GM12801 (cell line): ENCODE results near the gene HSH2D.

Experiments used
- CTCF ChIP-seq: IDR thresholded peaks from one replicate; pipeline ENCODE4 v1.5.1; 2011; ENCODE audit warnings: control low read depth; ENCODE audit not compliant: insufficient read length; ENCODE audit errors: extremely low read depth

Gene HSH2D

GRCh38 chr19:16200038-16201010, 56.8 kb downstream of the HSH2D start:
- TF ChIP-seq CTCF = no peak

- TF ChIP-seq CTCF = no peak
These were observed 57.5 kb downstream of the HSH2D start for GRCh38 chr19:16201011-16201391.

- TF ChIP-seq CTCF = no peak
These were observed 59.1 kb downstream of the HSH2D start for GRCh38 chr19:16202320-16203255.

- no peak for TF ChIP-seq CTCF
These were observed 59.9 kb downstream of the HSH2D start for GRCh38 chr19:16203256-16204004.

- TF ChIP-seq CTCF = no peak
These were observed 60.5 kb downstream of the HSH2D start for GRCh38 chr19:16204005-16204294.

- TF ChIP-seq CTCF = no peak
These were observed 61.9 kb downstream of the HSH2D start for GRCh38 chr19:16205205-16206045.
